GM18499 (cell line): ENCODE results near the gene CUBN.

ENCODE experiments used
- ATAC-seq: cut with Tn5 transposase; IDR thresholded peaks from one replicate; pipeline ENCODE4 v1.9.1; 2021; ENCODE audit warnings: moderate number of reproducible peaks; ENCODE audit not compliant: insufficient read depth, unreplicated experiment

The CUBN gene

GRCh38 chr10:16814012-16814411 is 315.6 kb downstream of the CUBN start:
- ATAC-seq: no peak

DNA sequence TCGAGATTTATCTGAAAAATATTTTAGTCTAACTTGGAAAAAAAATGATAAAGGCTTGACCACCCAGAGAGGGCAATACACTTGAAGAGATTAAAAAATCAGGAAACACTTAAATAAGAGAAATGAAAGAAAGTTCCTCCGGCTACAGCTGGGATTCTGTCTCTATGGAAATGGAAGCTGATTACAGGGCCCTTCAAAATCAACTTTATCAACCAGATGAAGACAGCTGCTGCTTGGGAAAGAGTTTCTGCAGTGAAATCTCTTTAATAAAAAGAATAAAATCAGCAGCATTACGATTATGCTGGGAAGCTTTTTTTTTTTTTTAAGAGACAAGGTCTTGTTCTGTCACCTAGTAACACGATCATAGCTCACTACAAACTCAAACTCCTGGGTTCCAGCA is 316.9 kb downstream of the CUBN start:
- no peak for ATAC-seq

DNA sequence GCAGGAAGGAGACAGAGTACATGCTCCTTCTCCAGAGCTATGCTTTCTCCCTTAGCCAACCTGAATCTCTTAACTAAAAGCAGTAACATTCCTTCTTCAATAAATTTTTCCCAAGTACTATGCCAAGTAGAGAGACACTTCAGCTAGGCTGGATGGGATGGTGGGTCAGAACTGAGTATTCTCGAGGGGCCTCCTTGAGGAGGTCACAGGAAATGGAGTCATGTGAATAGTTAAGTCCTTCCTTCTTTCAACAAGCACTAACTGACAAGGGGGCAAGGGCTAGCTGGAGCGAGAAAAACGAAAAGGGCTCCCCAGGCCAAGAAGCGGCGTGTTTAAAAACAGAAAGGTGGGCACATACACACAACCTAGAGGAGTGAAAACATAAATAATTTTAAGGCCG is 317.8 kb downstream of the CUBN start:
- ATAC-seq: no peak

DNA sequence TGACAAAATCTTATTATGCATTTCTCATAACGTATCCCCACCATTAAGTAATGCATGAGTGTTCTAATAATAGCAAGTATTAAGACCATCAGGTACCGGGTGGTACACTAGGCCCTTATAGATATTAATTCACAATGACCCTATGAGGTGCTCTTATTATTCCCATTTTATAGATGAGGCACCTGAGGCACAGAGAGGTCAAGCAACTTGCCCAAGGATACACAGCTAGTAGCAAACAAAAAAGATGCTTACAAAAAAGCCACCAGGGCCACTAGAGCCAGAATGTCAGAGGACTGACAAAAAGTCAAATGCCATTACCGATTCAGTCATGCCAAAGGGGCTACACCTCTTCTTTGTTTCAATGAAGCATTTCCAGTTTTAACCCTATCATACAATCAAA is 318.3 kb downstream of the CUBN start:
- no peak for ATAC-seq

- ATAC-seq: no peak
These were observed 320.4 kb downstream of the CUBN start for GRCh38 chr10:16809074-16809718.

GRCh38 chr10:16804123-16804522 is 325.5 kb downstream of the CUBN start:
- ATAC-seq: no peak

DNA sequence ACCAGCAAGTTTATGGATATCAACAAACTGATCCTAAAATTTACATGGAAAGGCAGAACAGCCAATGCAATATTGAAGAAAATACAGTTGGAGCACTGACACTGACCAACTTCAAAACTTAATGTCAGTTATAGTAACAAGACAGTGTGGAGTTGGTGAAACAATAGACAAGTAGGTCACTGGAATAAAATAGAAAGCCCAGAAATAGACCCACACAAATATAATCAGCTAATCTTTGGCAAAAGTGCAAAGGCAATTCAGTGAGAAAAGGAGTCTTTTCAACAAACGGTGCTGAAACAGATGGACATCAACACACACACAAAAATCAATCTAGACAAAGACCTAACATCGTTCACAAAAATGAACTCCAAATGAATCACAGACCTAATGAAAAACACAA is 326.1 kb downstream of the CUBN start:
- no peak for ATAC-seq

DNA sequence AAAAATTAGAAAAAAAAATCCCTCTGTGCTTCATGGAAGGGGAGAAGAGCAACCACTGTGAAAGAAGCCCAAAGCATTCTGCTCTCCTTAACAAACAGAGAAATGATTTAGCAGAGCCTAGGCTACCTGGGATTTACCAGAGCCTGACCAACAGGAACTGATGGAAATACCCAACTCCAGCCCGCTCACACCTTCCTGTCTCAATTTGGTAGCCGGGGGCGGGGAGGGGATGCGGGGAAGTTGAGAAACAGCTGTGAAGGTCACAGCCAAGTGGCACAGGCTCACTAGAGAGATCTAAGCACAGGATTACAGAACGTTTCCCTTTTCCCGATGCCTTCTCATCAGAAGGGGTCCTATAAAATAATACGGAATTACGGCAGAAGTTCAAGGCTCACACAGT is 330.0 kb downstream of the CUBN start:
- no peak for ATAC-seq

- no peak for ATAC-seq
These were observed 331.0 kb downstream of the CUBN start for GRCh38 chr10:16798571-16798970.

DNA sequence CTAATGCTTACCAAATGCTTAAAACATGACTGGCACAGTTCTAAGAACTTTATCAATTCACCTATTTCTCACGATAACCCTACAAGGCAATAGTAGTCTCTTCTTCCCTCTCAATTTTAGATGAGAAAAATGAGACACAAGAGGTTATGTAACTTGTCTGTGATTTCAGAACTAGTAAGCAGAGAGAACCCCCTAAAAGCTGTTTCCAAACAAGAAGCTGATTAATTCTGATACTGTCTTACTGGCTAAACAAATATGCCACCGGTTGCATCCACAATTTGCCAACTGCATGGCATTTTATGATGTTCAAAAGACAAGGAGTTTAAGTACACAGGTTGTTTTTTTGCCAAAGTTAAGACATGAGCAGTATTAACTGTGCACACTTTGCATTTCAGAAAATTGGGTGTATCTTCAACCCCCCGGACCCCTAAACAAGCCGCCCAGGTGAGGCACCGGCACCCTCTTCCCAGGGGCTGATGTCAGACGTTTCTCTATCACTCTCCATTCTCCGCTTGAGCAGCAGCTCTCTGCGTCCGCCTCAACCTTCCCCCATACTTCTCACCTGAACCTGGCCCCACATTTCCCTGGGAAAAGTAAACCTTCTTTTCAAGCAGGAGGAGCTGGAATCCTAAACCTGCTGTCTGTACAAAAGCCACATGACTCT is 334.1 kb downstream of the CUBN start:
- no peak for ATAC-seq

DNA sequence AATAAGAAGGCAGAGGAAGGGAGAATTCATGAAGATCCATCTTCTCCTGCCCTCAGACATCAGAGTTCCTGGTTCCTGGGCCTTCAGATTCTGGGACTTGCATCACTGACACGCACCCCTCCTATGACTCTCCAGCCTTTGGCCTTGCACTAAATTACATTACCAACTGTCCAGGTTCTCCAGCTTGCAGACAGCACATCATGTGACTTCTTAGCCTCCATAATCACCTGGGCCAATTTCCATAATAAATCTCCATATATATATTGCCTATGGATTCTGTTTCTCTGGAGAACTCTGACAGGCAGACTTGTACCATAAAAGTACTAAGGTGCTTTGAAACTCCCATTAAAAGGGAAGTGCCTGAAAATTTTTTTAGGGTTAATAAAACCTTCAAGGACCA is 335.6 kb downstream of the CUBN start:
- no peak for ATAC-seq

GRCh38 chr10:16792675-16793074 is 336.9 kb downstream of the CUBN start:
- ATAC-seq: no peak

GRCh38 chr10:16789765-16790164 is 339.8 kb downstream of the CUBN start:
- ATAC-seq: no peak

GRCh38 chr10:16789261-16789660 is 340.4 kb downstream of the CUBN start:
- ATAC-seq: no peak

DNA sequence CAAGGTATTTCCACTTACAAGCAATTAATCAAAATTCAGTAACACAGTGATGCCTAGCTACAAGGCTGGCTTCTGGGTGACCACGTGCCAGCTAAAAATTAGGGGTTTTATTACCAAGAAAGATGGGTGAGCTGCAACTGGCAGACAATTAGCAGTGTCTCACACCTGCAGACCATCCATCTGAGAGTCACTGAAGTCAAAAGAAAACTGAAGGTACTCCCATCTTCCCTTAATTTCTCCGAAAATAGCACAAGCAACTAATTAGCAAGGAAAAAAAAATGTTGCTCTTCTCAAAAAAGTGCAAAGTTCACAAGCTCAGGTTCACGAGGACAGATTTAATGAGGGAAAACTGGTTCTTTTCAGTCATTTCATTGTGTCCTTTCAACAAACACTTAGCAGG is 340.8 kb downstream of the CUBN start:
- no peak for ATAC-seq

DNA sequence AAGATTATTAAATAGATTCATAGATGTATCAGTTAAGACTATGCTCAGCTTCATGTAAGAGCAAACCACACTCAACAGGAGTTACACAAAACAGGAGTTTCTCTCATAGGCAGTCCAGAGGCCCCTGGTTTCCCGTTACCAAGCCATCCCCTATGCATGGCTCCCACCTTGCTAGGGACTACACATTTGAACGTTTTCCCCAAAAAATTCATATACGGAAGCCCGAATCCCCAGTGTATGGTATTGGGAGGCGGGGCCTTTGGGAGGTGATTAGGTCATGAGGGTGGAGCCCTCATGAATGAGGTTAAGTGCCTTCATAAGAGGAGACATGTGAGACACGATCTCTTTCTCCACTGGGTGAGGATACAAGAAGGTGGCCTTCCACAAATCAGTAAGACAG is 341.5 kb downstream of the CUBN start:
- ATAC-seq: no peak

GRCh38 chr10:16787361-16787791 is 342.2 kb downstream of the CUBN start:
- peak; percentile 89 for ATAC-seq

GRCh38 chr10:16780338-16780880 is 349.2 kb downstream of the CUBN start:
- ATAC-seq: no peak

DNA sequence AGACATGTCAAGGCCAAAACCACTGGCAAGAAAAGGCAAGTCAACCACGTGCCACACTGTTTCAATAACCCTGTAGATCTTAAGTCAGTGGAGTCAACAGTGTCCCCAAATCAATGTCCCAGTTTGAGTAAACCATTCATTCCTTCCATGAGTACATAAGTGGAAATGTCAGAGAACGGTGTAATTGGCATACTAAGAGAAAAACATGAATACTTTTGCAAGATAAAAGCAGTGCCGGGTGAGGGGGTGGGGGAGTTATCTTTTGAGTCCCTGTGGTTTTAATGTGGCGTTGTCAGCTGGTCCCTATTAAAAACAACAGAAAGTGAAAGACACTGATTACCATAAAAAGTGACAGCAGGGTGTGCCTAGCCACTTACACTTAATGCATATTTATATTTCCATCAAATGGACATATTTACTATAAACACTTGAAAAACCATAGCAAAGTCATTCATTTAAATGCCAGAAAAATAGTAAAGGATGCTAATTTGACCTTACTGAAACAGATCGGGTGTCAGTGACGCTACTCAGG is 350.2 kb downstream of the CUBN start:
- ATAC-seq: no peak

GRCh38 chr10:16777473-16778370 is 351.9 kb downstream of the CUBN start:
- ATAC-seq: no peak

DNA sequence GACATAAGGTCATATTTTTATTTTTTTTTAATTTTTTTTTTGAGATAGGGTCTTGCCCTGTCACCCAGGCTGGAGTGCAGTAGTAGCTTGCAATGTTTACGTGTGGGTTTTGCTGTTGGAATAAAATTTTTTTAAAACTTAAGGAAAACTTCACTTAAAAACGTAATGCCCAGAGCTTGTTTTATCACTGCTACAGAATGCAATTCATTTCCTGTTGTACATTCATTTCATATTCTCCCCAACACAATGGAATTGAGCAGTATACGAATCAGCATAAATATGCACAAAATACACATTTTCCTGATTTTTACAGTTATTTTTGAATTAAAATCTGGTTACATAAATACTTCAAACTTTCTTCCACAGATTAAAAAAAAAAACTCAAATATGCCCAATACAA is 352.7 kb downstream of the CUBN start:
- ATAC-seq: no peak
